ENCODE results near the gene PRKAG1.

Gene PRKAG1

GRCh38 chr12:48957141-48958048 lies 61.2 kb downstream of the PRKAG1 start, which contains the start of gene ARF3:
TSS of gene ARF3 (minus strand) at chr12:48957487. CDS start at chr12:48941095, 16,392 bp downstream.
- no peak for TF ChIP-seq CTCF (IDR thresholded peaks at IDR 0.05; ENCODE audit: low read depth, low read length)
- peak; percentile 90 to 94 for DNase-seq (ENCODE audit: low read depth in 2 of 2)
- H3K4me3 ChIP-seq (replicated peaks in 1 of 2; ENCODE audit: low read depth in 2 of 2, low read length in 2 of 2): peak within 1 kb of the TSS; percentile 78 to 99

- peak; percentile 96 to 98 for DNase-seq (ENCODE audit: low read depth in 2 of 2)
- TF ChIP-seq CTCF (IDR thresholded peaks at IDR 0.05; ENCODE audit: low read depth, low read length): no peak
- H3K4me3 ChIP-seq (replicated peaks in 1 of 2; ENCODE audit: low read depth in 2 of 2, low read length in 2 of 2): peak overlapping the region; percentile 78 to 99
Observed at GRCh38 chr12:48956279-48957140, 62.1 kb downstream of the PRKAG1 start.

- H3K4me3 ChIP-seq (replicated peaks in 1 of 2; ENCODE audit: low read depth in 2 of 2, low read length in 2 of 2): no peak overlapping the region
- no peak for TF ChIP-seq CTCF (IDR thresholded peaks at IDR 0.05; ENCODE audit: low read depth, low read length)
- DNase-seq (ENCODE audit: low read depth in 2 of 2): no peak
Observed at GRCh38 chr12:48954841-48955501, 63.6 kb downstream of the PRKAG1 start.

GRCh38 chr12:48954061-48954460 lies 64.5 kb downstream of the PRKAG1 start:
- no peak overlapping the region for H3K4me3 ChIP-seq (replicated peaks in 1 of 2; ENCODE audit: low read depth in 2 of 2, low read length in 2 of 2)
- TF ChIP-seq CTCF (IDR thresholded peaks at IDR 0.05; ENCODE audit: low read depth, low read length): no peak
- DNase-seq (ENCODE audit: low read depth in 2 of 2): no peak

- no peak for TF ChIP-seq CTCF (IDR thresholded peaks at IDR 0.05; ENCODE audit: low read depth, low read length)
- no peak overlapping the region for H3K4me3 ChIP-seq (replicated peaks in 1 of 2; ENCODE audit: low read depth in 2 of 2, low read length in 2 of 2)
- DNase-seq (ENCODE audit: low read depth in 2 of 2): no peak
Observed at GRCh38 chr12:48952691-48953090, 65.9 kb downstream of the PRKAG1 start.
